Breast epithelium (tissue), 3 donors: Measurements from ENCODE around the gene EBPL.

Source experiments
- POLR2AphosphoS5 ChIP-seq, 3 donors: sonication (generic); formaldehyde crosslinking; IDR thresholded peaks; one replicate each; pipeline ENCODE4 v1.6.1; 2017; ENCODE audit warnings: antibody characterized with exemption in 3 of 3
- TF ChIP-seq, protein P1 (sequence below), 3 donors: fragments of 450-650 bp; IDR thresholded peaks; one replicate each; pipeline ENCODE4 v1.5.1; 2016 to 2017; ENCODE audit warnings: antibody characterized with exemption in 3 of 3, mild to moderate bottlenecking in 3 of 3, moderate library complexity in 3 of 3

DNA sequence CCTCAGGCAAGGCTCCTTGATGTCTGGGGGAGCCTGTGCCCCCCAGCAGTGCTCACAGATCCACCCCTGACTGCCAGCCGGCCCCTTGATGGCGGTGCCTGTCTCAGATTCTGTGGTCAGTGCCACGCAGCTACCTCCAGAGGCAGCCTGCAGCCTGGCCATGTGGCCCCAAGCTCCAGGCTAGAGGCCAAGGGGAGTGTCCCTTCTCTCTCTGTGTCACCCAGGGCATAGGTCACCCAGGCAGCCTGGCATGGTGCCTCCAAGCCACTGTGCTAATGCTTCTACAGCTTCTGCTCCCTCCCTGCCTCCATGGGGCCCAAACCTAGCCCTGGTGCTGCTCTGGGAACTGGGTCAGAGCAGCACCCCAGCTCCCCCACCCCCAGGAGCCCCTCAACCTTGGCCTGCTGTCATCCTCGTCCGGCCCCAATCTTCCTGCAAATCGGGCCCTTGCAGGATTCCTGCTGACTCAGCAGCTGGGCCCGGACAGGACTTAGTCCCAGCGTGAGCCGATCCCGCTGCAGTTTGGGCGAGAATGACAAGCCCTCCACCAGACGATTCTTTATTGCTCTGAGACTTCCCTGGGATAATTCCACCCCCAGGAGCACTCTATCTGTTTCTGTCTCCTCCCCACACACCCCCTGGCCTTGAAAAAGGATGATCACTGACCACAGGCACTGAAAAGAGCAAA lies 65.8 kb downstream of the EBPL start:
- no peak for TF ChIP-seq POLR2AphosphoS5 (IDR thresholded peaks at IDR 0.05)
- TF ChIP-seq, protein P1, sequence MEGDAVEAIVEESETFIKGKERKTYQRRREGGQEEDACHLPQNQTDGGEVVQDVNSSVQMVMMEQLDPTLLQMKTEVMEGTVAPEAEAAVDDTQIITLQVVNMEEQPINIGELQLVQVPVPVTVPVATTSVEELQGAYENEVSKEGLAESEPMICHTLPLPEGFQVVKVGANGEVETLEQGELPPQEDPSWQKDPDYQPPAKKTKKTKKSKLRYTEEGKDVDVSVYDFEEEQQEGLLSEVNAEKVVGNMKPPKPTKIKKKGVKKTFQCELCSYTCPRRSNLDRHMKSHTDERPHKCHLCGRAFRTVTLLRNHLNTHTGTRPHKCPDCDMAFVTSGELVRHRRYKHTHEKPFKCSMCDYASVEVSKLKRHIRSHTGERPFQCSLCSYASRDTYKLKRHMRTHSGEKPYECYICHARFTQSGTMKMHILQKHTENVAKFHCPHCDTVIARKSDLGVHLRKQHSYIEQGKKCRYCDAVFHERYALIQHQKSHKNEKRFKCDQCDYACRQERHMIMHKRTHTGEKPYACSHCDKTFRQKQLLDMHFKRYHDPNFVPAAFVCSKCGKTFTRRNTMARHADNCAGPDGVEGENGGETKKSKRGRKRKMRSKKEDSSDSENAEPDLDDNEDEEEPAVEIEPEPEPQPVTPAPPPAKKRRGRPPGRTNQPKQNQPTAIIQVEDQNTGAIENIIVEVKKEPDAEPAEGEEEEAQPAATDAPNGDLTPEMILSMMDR (IDR thresholded peaks at IDR 0.05), result no peak
